WTC11 (cell line): ENCODE data around the gene THRA. TPM values are rescaled to one million over a fixed set of nuclear protein-coding genes. Genes with fewer than 3 reads are reported as not detected.

Experiments used
- ATF1 ChIP-seq: sonication (generic); formaldehyde crosslinking; IDR thresholded peaks from 2 replicates; pipeline ENCODE4 v1.8.1; 2023; ENCODE audit warnings: mild to moderate bottlenecking, moderate library complexity, missing genetic modification reagents
- CBFB ChIP-seq: sonication (generic); formaldehyde crosslinking; IDR thresholded peaks from 2 replicates; pipeline ENCODE4 v1.8.1; 2022; ENCODE audit warnings: mild to moderate bottlenecking, low read depth, missing genetic modification reagents
- CTCF ChIP-seq: fragments of 200-600 bp; IDR thresholded peaks from 2 replicates; pipeline ENCODE4 v1.8.0; 2022; ENCODE audit warnings: antibody characterized with exemption
- E2F4 ChIP-seq: sonication (generic); formaldehyde crosslinking; IDR thresholded peaks from 2 replicates; pipeline ENCODE4 v1.8.1; 2022; ENCODE audit warnings: low read depth, mild to moderate bottlenecking, moderate library complexity, missing genetic modification reagents, borderline replicate concordance
- FOXJ3 ChIP-seq: sonication (generic); formaldehyde crosslinking; IDR thresholded peaks from 2 replicates; pipeline ENCODE4 v1.9.0; 2021; ENCODE audit warnings: missing genetic modification reagents, mild to moderate bottlenecking, borderline replicate concordance
- FOXP1 ChIP-seq: sonication (generic); formaldehyde crosslinking; IDR thresholded peaks from 2 replicates; pipeline ENCODE4 v1.8.0; 2022; ENCODE audit warnings: missing genetic modification reagents, mild to moderate bottlenecking, moderate library complexity, borderline replicate concordance
- GABPB1 ChIP-seq: sonication (generic); formaldehyde crosslinking; IDR thresholded peaks from 2 replicates; pipeline ENCODE4 v1.8.1; 2023; ENCODE audit warnings: mild to moderate bottlenecking, missing genetic modification reagents
- GRHL2 ChIP-seq: fragments of 250-450 bp; sonication (Bioruptor Pico); IDR thresholded peaks from 2 replicates; pipeline ENCODE4 v1.8.0; 2022; ENCODE audit warnings: mild to moderate bottlenecking, moderate library complexity; ENCODE audit not compliant: insufficient replicate concordance, severe bottlenecking
- HMGXB4 ChIP-seq: sonication (generic); formaldehyde crosslinking; IDR thresholded peaks from 2 replicates; pipeline ENCODE4 v1.8.1; 2023; ENCODE audit warnings: mild to moderate bottlenecking, moderate library complexity, missing genetic modification reagents
- IRF1 ChIP-seq: sonication (generic); formaldehyde crosslinking; IDR thresholded peaks from 2 replicates; pipeline ENCODE4 v1.8.0; 2023; ENCODE audit warnings: missing genetic modification reagents
- IRF2 ChIP-seq: sonication (generic); formaldehyde crosslinking; IDR thresholded peaks from 2 replicates; pipeline ENCODE4 v1.8.0; 2022; ENCODE audit warnings: low read depth, missing genetic modification reagents, borderline replicate concordance
- JUN ChIP-seq: sonication (generic); formaldehyde crosslinking; IDR thresholded peaks from 2 replicates; pipeline ENCODE4 v1.8.0; 2023; ENCODE audit warnings: mild to moderate bottlenecking, missing genetic modification reagents
- NFATC4 ChIP-seq: fragments of 250-450 bp; sonication (Bioruptor Pico); IDR thresholded peaks from 2 replicates; pipeline ENCODE4 v1.9.0; 2021; ENCODE audit warnings: mild to moderate bottlenecking
- NR1H2 ChIP-seq: sonication (generic); formaldehyde crosslinking; IDR thresholded peaks from 2 replicates; pipeline ENCODE4 v1.9.0; 2021; ENCODE audit warnings: mild to moderate bottlenecking, moderate library complexity, missing genetic modification reagents
- PRDM15 ChIP-seq: sonication (generic); formaldehyde crosslinking; IDR thresholded peaks from 2 replicates; pipeline ENCODE4 v1.8.0; 2022; ENCODE audit warnings: missing genetic modification reagents
- SMAD3 ChIP-seq: sonication (generic); formaldehyde crosslinking; IDR thresholded peaks from 2 replicates; pipeline ENCODE4 v1.8.0; 2022; ENCODE audit warnings: missing genetic modification reagents, mild to moderate bottlenecking, borderline replicate concordance
- ZNF121 ChIP-seq: sonication (generic); formaldehyde crosslinking; IDR thresholded peaks from 2 replicates; pipeline ENCODE4 v1.8.0; 2023; ENCODE audit warnings: missing genetic modification reagents
- ZNF232 ChIP-seq: sonication (generic); formaldehyde crosslinking; IDR thresholded peaks from 2 replicates; pipeline ENCODE4 v1.8.0; 2022; ENCODE audit warnings: mild to moderate bottlenecking, missing genetic modification reagents
- ZNF512 ChIP-seq: sonication (generic); formaldehyde crosslinking; IDR thresholded peaks from 2 replicates; pipeline ENCODE4 v1.8.1; 2022; ENCODE audit warnings: missing genetic modification reagents, borderline replicate concordance
- total RNA-seq: library from RNA; stranded (reverse); gene quantifications from 3 replicates; pipeline ENCODE4 v1.2.3, GENCODE V29; 2021

THRA gene
- total RNA-seq, 1 experiment from 2014 or later, result 15.9 TPM

- TF ChIP-seq PRDM15 (peak; percentile 30), ZNF512 (CRISPR knock-in tag) (0 out of 2 replicates have a peak, but pooled peaks have one; percentile 15), ATF1 (CRISPR knock-in tag) (0 out of 2 replicates have a peak, but pooled peaks have one; percentile 45), ZNF121 (CRISPR knock-in tag) (no peak; the same call in 1 of the 2 replicates), HMGXB4 (CRISPR knock-in tag) (0 out of 2 replicates have a peak, but pooled peaks have one; percentile 29), IRF2 (CRISPR knock-in tag) (no peak), FOXP1 (peak; percentile 94), IRF1 (peak; percentile 80; the same call in 1 of the 2 replicates), NFATC4 (CRISPR knock-in tag) (no peak), GABPB1 (CRISPR knock-in tag) (peak; percentile 90), CBFB (CRISPR knock-in tag) (no peak), E2F4 (CRISPR knock-in tag) (no peak), CTCF (no peak), ZNF232 (CRISPR knock-in tag) (peak; percentile 95), JUN (CRISPR knock-in tag) (peak; percentile 92; the same call in 1 of the 2 replicates), NR1H2 (CRISPR knock-in tag) (no peak), SMAD3 (peak; percentile 94), GRHL2 (CRISPR knock-in tag) (no peak), FOXJ3 (CRISPR knock-in tag) (no peak)
- TF ChIP-seq, all 79 proteins: peak for 37
Measured at GRCh38 chr17:40098846-40099618, 36.3 kb downstream of the THRA start (continued).
